Dendritic cell treated with granulocyte-macrophage colony-stimulating factor and Interleukin-4, amounts not matched to agents 40 ng/mL and 50 ng/mL, for 4 days (primary cell): Measurements from ENCODE around the gene BCL7C.

Experiments
- H3K27ac Mint-ChIP-seq: one replicate; pipeline ENCODE4 v1.8.0; 2022; ENCODE audit warnings: mild to moderate bottlenecking, mixed read lengths
- H3K27me3 Mint-ChIP-seq: one replicate; pipeline ENCODE4 v1.8.0; 2022; ENCODE audit warnings: mild to moderate bottlenecking, mixed read lengths
- H3K36me3 Mint-ChIP-seq: one replicate; pipeline ENCODE4 v1.8.0; 2022; ENCODE audit warnings: low read depth, mixed read lengths
- H3K4me1 Mint-ChIP-seq: one replicate; pipeline ENCODE4 v1.8.0; 2022; ENCODE audit warnings: low read depth, mixed read lengths
- H3K4me3 Mint-ChIP-seq: one replicate; pipeline ENCODE4 v1.8.0; 2022; ENCODE audit warnings: mild to moderate bottlenecking, moderate library complexity, mixed read lengths
- H3K9me3 Mint-ChIP-seq: one replicate; pipeline ENCODE4 v1.8.0; 2022; ENCODE audit warnings: mixed read lengths
- intact Hi-C: fragments of 100-400 bp; cut with micrococcal nuclease; formaldehyde crosslinking; loops from one replicate; pipeline ENCODE4 v1.15.0; 2022

The BCL7C gene

GRCh38 chr16:30925995-30926811, 32.3 kb upstream of the BCL7C start:
- Mint-ChIP-seq H3K4me1 (peaks cover 33% of the 10 kb centered on the region), H3K4me3 (no peak overlapping the region), H3K27me3 (no peaks in the 10 kb centered on the region), H3K9me3 (no peaks in the 10 kb centered on the region), H3K36me3 (peaks cover 64% of the 10 kb centered on the region), H3K27ac (no peak overlapping the region)
- intact Hi-C loops, result no loop called here

GRCh38 chr16:30925632-30925987, 31.7 kb upstream of the BCL7C start:
- Mint-ChIP-seq H3K9me3 (no peaks in the 10 kb centered on the region), H3K36me3 (peaks cover 58% of the 10 kb centered on the region), H3K4me3 (no peak overlapping the region), H3K4me1 (peaks cover 39% of the 10 kb centered on the region), H3K27me3 (no peaks in the 10 kb centered on the region), H3K27ac (no peak overlapping the region)
- intact Hi-C loops, result no loop called here

DNA sequence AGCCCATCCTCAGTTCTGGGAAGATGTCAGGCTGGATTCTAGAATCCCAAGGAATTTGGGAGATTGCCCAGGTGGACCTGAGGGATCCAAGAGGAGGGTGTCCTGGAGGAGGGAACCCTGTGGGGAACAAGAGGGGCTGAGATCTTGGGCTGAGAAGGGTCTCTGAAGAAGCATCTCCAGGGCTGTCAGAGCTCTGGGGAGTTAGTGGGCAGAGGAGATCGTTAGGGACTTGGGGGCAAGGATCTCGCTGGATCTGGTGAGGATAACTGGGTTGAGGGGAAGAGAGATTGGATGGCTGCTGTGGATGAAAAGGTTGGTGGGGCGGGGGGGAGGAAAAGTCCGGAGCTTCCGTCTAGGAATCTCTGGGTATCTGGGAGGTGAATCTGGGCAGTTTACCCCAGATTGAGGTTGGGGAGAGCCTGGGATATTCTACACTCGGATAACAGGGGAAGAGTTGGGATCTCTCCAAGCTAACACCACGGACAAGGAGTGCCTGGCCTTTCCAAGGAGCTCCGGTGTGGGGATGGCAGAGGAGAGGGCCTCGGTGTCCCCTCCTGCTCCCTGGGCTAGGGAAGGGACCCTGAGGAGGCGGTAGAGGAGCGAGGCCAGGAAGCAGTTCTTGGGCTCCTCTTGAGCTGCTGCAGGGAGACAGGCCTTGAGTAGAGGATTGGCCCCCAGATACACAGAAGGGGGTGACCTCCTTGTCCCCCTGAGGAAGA, 31.2 kb upstream of the BCL7C start:
- peaks cover 40% of the 10 kb centered on the region for H3K4me1 Mint-ChIP-seq
- peak overlapping the region; percentile 75 for H3K4me3 Mint-ChIP-seq
- H3K27ac Mint-ChIP-seq, result peak overlapping the region; percentile 37
- H3K36me3 Mint-ChIP-seq, result peaks cover 53% of the 10 kb centered on the region
- no peaks in the 10 kb centered on the region for H3K27me3 Mint-ChIP-seq
- intact Hi-C loops, result no loop called here
- H3K9me3 Mint-ChIP-seq, result no peaks in the 10 kb centered on the region

GRCh38 chr16:30924076-30924912, 30.4 kb upstream of the BCL7C start:
- H3K4me1 Mint-ChIP-seq, result peaks cover 40% of the 10 kb centered on the region
- H3K4me3 Mint-ChIP-seq, result peak overlapping the region; percentile 75
- no peaks in the 10 kb centered on the region for H3K27me3 Mint-ChIP-seq
- H3K36me3 Mint-ChIP-seq, result peaks cover 47% of the 10 kb centered on the region
- H3K27ac Mint-ChIP-seq, result peak overlapping the region; percentile 37
- no peaks in the 10 kb centered on the region for H3K9me3 Mint-ChIP-seq
- intact Hi-C loops, result no loop called here

DNA sequence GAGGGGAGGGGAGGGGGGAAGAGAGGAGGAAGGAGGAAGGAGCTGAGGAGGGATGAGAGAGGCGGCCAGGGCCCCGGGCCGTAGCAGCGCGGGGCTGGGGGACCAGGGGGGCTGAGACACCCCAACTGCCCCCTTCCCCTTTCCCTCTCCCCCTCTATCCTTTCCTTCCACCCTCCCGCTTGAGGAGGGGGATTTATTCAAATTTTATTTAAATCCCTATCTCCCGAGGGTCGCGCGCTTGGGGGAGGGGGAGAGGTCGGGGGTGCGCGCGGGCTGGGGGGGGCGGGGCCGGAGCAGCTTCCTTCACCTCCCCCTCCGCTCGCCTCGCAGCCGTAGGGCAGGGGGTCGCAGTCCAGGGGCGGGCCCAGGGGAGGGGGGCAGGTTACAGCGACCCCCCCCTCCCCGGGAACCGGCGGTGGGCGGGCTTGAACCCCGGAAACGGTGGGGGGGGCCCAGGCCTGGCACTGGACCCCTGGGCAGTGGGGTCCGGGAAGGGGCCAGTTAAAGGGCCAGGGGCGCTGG, 29.7 kb upstream of the BCL7C start, which contains the start of gene FBXL19:
TSS of gene FBXL19 (plus strand) at position 19 of the 522 bp plus-strand sequence. CDS start 2,183 bp downstream, outside the sequence.
- Mint-ChIP-seq H3K27ac (peak within 1 kb of the TSS; percentile 96), H3K27me3 (no peaks in the 10 kb centered on the region), H3K4me1 (peaks cover 44% of the 10 kb centered on the region), H3K9me3 (peaks cover 6% of the 10 kb centered on the region), H3K4me3 (peak within 1 kb of the TSS; percentile 90), H3K36me3 (peaks cover 47% of the 10 kb centered on the region)
- intact Hi-C loops, result loop anchor here (2.0 kb wide), 4 partner anchors 25 to 273 kb away; partner anchors contain the start of genes CFAP119, ORAI3, PRR14 and RNF40

- Mint-ChIP-seq H3K27me3 (no peaks in the 10 kb centered on the region), H3K36me3 (peaks cover 45% of the 10 kb centered on the region), H3K4me3 (peak overlapping the region; percentile 90), H3K9me3 (peaks cover 10% of the 10 kb centered on the region), H3K27ac (peak overlapping the region; percentile 96), H3K4me1 (peaks cover 50% of the 10 kb centered on the region)
- intact Hi-C loops, result loop anchor here (1.0 to 2.0 kb wide), 5 partner anchors 26 to 272 kb away; partner anchors contain the start of genes CFAP119, CTF1, ORAI3 and PRR14
Observed at GRCh38 chr16:30922960-30923535, 29.2 kb upstream of the BCL7C start.

- no peaks in the 10 kb centered on the region for H3K27me3 Mint-ChIP-seq
- H3K4me3 Mint-ChIP-seq, result peak overlapping the region; percentile 90
- H3K4me1 Mint-ChIP-seq, result peaks cover 50% of the 10 kb centered on the region
- peaks cover 40% of the 10 kb centered on the region for H3K36me3 Mint-ChIP-seq
- intact Hi-C loops, result loop anchor here (1.0 to 2.0 kb wide), 5 partner anchors 26 to 272 kb away; partner anchors contain the start of genes CFAP119, CTF1, ORAI3 and PRR14
- peak overlapping the region; percentile 96 for H3K27ac Mint-ChIP-seq
- peaks cover 10% of the 10 kb centered on the region for H3K9me3 Mint-ChIP-seq
Observed at GRCh38 chr16:30922420-30922959, 28.6 kb upstream of the BCL7C start.

DNA sequence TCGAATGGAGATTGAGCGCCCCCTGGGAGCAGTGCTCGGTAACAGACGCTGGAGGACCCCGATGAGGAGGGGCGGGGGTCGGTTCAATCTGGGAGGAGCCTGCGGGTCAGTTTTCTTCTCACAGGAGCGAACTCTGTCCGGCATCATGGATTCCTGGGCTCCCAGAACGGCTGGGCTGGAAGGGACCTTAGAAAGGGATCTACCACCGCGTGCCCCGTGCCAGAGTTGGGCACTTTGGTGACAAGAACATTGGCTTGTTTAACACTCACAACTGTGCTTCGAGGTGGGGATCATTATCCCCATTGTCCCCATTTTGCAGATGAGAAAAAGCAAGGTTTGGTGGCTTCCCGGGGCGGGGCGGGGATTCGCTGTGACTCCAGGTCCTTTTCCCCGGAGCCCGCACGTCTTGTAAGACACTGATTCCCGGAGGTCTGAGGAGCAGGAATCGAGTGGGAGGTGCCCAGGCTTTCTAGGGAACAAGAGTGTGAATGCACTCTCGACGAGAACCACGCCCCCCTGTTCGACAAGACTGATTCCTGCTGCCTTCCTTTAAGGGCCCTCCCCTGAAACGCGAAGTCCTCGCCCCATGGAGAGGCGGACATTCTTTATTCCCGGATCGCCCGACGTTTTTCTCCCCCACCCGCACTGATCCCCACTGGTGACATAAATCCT, 28.0 kb upstream of the BCL7C start:
- peaks cover 50% of the 10 kb centered on the region for H3K4me1 Mint-ChIP-seq
- H3K4me3 Mint-ChIP-seq, result peak overlapping the region; percentile 90
- intact Hi-C loops, result loop anchor here (1.0 to 2.0 kb wide), 6 partner anchors 26 to 271 kb away; partner anchors contain the start of genes CFAP119, CTF1, ORAI3 and PRR14
- no peaks in the 10 kb centered on the region for H3K27me3 Mint-ChIP-seq
- H3K9me3 Mint-ChIP-seq, result peaks cover 10% of the 10 kb centered on the region
- H3K36me3 Mint-ChIP-seq, result peaks cover 34% of the 10 kb centered on the region
- peak overlapping the region; percentile 96 for H3K27ac Mint-ChIP-seq

GRCh38 chr16:30921459-30921747, 27.5 kb upstream of the BCL7C start:
- peaks cover 29% of the 10 kb centered on the region for H3K36me3 Mint-ChIP-seq
- intact Hi-C loops, result loop anchor here (1.0 kb wide), 1 partner anchor 77 kb away; no protein-coding TSS in a partner anchor
- peaks cover 45% of the 10 kb centered on the region for H3K4me1 Mint-ChIP-seq
- H3K27me3 Mint-ChIP-seq, result no peaks in the 10 kb centered on the region
- H3K4me3 Mint-ChIP-seq, result peak overlapping the region; percentile 90
- peak overlapping the region; percentile 96 for H3K27ac Mint-ChIP-seq
- peaks cover 10% of the 10 kb centered on the region for H3K9me3 Mint-ChIP-seq

DNA sequence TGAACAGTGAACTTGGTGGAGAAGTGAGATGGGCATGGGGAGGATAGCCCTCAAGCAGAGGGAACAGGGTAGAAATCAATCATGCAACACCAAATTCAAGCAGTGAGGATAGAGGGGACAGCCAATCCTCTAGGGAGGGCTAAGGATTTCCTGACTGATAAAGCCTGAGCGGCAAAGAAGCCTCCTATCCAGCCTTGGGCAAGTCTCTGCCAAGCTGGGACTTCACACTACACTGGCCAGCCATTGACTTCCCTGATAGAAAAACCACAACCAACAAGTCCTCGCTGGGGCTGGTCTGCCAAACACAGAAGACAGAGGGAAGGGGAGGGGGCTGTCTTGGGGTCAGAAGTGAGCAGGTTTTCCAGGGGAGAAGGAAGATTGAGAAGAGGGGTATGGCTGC, 27.0 kb upstream of the BCL7C start:
- peak overlapping the region; percentile 96 for H3K27ac Mint-ChIP-seq
- no peaks in the 10 kb centered on the region for H3K27me3 Mint-ChIP-seq
- peaks cover 40% of the 10 kb centered on the region for H3K4me1 Mint-ChIP-seq
- no peak overlapping the region for H3K4me3 Mint-ChIP-seq
- H3K36me3 Mint-ChIP-seq, result peaks cover 24% of the 10 kb centered on the region
- peaks cover 10% of the 10 kb centered on the region for H3K9me3 Mint-ChIP-seq
- intact Hi-C loops, result loop anchor here (1.0 kb wide), 1 partner anchor 77 kb away; no protein-coding TSS in a partner anchor

- intact Hi-C loops, result no loop called here
- peak overlapping the region; percentile 3 for H3K27ac Mint-ChIP-seq
Observed at GRCh38 chr16:30918614-30919013, 24.7 kb upstream of the BCL7C start.

DNA sequence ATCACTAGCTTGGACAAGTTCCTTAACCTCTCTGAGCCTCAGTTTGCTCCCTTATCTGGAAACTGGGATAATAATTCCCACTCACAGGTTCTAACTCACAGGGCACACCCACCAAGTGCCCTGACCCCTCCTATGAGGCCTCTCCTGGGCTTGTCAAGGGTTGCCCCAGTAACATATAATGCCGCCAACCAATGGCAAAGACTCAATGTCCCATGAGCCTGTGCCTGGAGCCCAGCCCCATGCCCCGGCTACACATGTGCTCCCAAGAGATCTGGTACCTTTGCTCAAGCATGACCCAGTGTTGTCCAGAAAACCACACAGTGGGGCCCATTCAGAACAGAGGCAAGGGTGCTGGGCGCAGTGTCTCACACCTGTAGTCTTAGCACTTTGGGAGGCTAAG, 21.0 kb upstream of the BCL7C start:
- intact Hi-C loops, result no loop called here
- Mint-ChIP-seq H3K27ac (no peak overlapping the region), H3K4me1 (peaks cover 10% of the 10 kb centered on the region), H3K4me3 (no peak overlapping the region), H3K9me3 (peaks cover 10% of the 10 kb centered on the region), H3K36me3 (no peaks in the 10 kb centered on the region), H3K27me3 (no peaks in the 10 kb centered on the region)

More at GRCh38 chr16:30918614-30919013, 24.7 kb upstream of the BCL7C start:
- Mint-ChIP-seq H3K27me3 (no peaks in the 10 kb centered on the region), H3K36me3 (peaks cover 14% of the 10 kb centered on the region), H3K4me1 (peaks cover 26% of the 10 kb centered on the region), H3K4me3 (no peak overlapping the region), H3K9me3 (peaks cover 10% of the 10 kb centered on the region)
